ENCODE results near the gene STEAP4.

Gene STEAP4

DNA sequence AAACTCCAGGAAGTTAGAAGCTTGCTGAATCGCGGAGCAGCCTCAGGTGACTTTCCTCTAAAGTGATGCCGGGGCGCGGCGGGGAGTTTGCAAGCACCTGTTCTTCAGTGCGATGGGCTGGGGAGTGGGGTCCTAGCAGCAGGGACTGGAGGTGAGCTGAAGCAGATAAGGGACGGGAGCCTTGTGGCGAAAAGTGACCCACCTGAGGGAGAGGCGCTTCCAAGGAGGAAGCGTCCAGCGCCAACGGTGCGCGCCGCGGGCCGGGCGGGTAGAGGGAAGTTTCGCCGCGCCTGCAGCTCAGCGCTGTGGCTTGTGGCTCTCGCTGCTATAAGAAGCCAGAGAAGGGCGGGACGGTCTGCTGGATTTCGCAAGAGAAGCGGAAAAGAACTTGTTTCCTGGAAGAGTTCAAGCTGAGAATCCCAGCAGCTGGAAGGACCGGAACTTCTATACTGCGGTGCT, at the start of gene STEAP4:
Gene STEAP4 (minus strand): TSS at position 305 of the 459 bp plus-strand sequence. CDS start 22,625 bp downstream, outside the sequence.
- no peak within 1 kb of the TSS for H3K27ac ChIP-seq
- in situ Hi-C loops (cut with HindIII; ENCODE audit: low pct_ligation_motif_present, low sequenced_read_pairs), result no loop called here
- peak within 1 kb of the TSS; percentile 27 for H3K4me3 ChIP-seq (ENCODE audit: low read depth, low read length)
- no peaks in the 10 kb centered on the region for H3K27me3 ChIP-seq (replicated peaks)
- no peaks in the 10 kb centered on the region for H3K36me3 ChIP-seq (replicated peaks)
- peak; percentile 27 for DNase-seq
- TF ChIP-seq, protein P1, sequence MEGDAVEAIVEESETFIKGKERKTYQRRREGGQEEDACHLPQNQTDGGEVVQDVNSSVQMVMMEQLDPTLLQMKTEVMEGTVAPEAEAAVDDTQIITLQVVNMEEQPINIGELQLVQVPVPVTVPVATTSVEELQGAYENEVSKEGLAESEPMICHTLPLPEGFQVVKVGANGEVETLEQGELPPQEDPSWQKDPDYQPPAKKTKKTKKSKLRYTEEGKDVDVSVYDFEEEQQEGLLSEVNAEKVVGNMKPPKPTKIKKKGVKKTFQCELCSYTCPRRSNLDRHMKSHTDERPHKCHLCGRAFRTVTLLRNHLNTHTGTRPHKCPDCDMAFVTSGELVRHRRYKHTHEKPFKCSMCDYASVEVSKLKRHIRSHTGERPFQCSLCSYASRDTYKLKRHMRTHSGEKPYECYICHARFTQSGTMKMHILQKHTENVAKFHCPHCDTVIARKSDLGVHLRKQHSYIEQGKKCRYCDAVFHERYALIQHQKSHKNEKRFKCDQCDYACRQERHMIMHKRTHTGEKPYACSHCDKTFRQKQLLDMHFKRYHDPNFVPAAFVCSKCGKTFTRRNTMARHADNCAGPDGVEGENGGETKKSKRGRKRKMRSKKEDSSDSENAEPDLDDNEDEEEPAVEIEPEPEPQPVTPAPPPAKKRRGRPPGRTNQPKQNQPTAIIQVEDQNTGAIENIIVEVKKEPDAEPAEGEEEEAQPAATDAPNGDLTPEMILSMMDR (IDR thresholded peaks at IDR 0.05; ENCODE audit: low read depth, low read length, missing control alignments), result no peak

DNA sequence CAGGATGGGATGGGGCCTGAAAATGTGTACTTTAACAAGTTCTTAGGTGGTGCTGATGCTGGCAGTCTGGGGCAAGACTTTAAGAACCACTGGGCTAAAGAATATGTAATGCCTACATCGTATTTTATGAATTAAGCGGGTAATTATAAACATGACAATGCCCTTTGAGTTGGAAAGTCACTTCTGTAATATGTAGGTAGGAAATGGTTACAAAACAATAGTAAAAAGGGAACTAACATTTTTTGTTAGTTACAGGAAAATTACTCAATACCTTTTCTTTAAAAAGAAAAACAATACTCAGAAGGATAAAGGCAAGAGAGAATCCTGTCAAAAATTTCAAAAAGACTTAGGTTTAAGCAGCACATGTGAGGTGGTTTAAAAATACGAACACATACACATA, 48.3 kb upstream of the STEAP4 start:
- no peaks in the 10 kb centered on the region for H3K27me3 ChIP-seq (replicated peaks)
- no peak for DNase-seq
- TF ChIP-seq, protein P1 (IDR thresholded peaks at IDR 0.05; ENCODE audit: low read depth, low read length, missing control alignments), result no peak
- H3K36me3 ChIP-seq (replicated peaks), result no peaks in the 10 kb centered on the region
- in situ Hi-C loops (cut with HindIII; ENCODE audit: low pct_ligation_motif_present, low sequenced_read_pairs), result no loop called here
- no peak overlapping the region for H3K27ac ChIP-seq
- H3K4me3 ChIP-seq (ENCODE audit: low read depth, low read length), result no peak overlapping the region

DNA sequence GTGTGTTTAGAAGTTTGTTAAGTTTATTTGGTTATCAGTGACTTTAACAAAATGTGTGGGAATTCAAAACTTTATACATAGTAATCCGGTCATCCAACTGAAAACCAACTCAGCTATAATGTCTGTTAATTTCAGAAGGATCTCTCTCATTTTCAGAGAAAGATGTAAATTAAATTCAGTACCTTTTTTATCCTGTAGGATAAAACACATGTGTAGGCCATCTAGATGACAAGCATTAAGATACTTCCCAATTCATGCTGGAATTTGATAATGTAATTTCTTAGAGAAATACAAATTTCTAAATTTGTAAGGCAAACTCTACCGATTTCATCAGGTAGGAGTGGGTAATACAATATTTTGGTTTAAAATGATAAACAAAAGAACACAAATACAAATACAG, 43.4 kb upstream of the STEAP4 start:
- in situ Hi-C loops (cut with HindIII; ENCODE audit: low pct_ligation_motif_present, low sequenced_read_pairs), result no loop called here
- no peaks in the 10 kb centered on the region for H3K27me3 ChIP-seq (replicated peaks)
- TF ChIP-seq, protein P1 (IDR thresholded peaks at IDR 0.05; ENCODE audit: low read depth, low read length, missing control alignments), result no peak

GRCh38 chr7:88347517-88347916, 40.8 kb upstream of the STEAP4 start:
- H3K27me3 ChIP-seq (replicated peaks), result no peaks in the 10 kb centered on the region
- H3K27ac ChIP-seq, result no peak overlapping the region
- DNase-seq, result no peak
- no peak overlapping the region for H3K4me3 ChIP-seq (ENCODE audit: low read depth, low read length)
- no peaks in the 10 kb centered on the region for H3K36me3 ChIP-seq (replicated peaks)
- in situ Hi-C loops (cut with HindIII; ENCODE audit: low pct_ligation_motif_present, low sequenced_read_pairs), result no loop called here
- TF ChIP-seq, protein P1 (IDR thresholded peaks at IDR 0.05; ENCODE audit: low read depth, low read length, missing control alignments), result no peak

More for the DNA sequence above, 43.4 kb upstream of the STEAP4 start:
- no peak for DNase-seq
- Histone ChIP-seq H3K4me3 (ENCODE audit: low read depth, low read length) (no peak overlapping the region), H3K27ac (no peak overlapping the region), H3K36me3 (replicated peaks) (no peaks in the 10 kb centered on the region)

- TF ChIP-seq, protein P1 (IDR thresholded peaks at IDR 0.05; ENCODE audit: low read depth, low read length, missing control alignments), result no peak
- no peak for DNase-seq
- no peak overlapping the region for H3K4me3 ChIP-seq (ENCODE audit: low read depth, low read length)
- in situ Hi-C loops (cut with HindIII; ENCODE audit: low pct_ligation_motif_present, low sequenced_read_pairs), result no loop called here
- no peak overlapping the region for H3K27ac ChIP-seq
- no peaks in the 10 kb centered on the region for H3K27me3 ChIP-seq (replicated peaks)
- H3K36me3 ChIP-seq (replicated peaks), result no peaks in the 10 kb centered on the region
These were observed 40.4 kb upstream of the STEAP4 start for GRCh38 chr7:88347090-88347489.

- DNase-seq, result no peak
- H3K36me3 ChIP-seq (replicated peaks), result no peaks in the 10 kb centered on the region
- no peaks in the 10 kb centered on the region for H3K27me3 ChIP-seq (replicated peaks)
- in situ Hi-C loops (cut with HindIII; ENCODE audit: low pct_ligation_motif_present, low sequenced_read_pairs), result no loop called here
- no peak overlapping the region for H3K4me3 ChIP-seq (ENCODE audit: low read depth, low read length)
- no peak overlapping the region for H3K27ac ChIP-seq
- TF ChIP-seq, protein P1 (IDR thresholded peaks at IDR 0.05; ENCODE audit: low read depth, low read length, missing control alignments), result no peak
These were observed 39.7 kb upstream of the STEAP4 start for GRCh38 chr7:88346357-88346756.

Measured in brain microvascular endothelial cell (primary cell).